Activated naive CD8-positive, alpha-beta T cell (primary cell): ENCODE data around the gene DBX1.

ENCODE experiments used
- H3K27ac Mint-ChIP-seq: one replicate; pipeline ENCODE4 v1.8.0; 2021; ENCODE audit warnings: mixed read lengths
- H3K27me3 Mint-ChIP-seq: one replicate; pipeline ENCODE4 v1.8.0; 2021; ENCODE audit warnings: mixed read lengths
- H3K36me3 Mint-ChIP-seq: one replicate; pipeline ENCODE4 v1.8.0; 2021; ENCODE audit warnings: mixed read lengths
- H3K4me1 Mint-ChIP-seq: one replicate; pipeline ENCODE4 v1.8.0; 2021; ENCODE audit warnings: low read depth, mixed read lengths
- H3K4me3 Mint-ChIP-seq: one replicate; pipeline ENCODE4 v1.8.0; 2021; ENCODE audit warnings: mild to moderate bottlenecking, mixed read lengths
- H3K9me3 Mint-ChIP-seq: one replicate; pipeline ENCODE4 v1.8.0; 2021; ENCODE audit warnings: low read depth, mixed read lengths

The DBX1 gene

DNA sequence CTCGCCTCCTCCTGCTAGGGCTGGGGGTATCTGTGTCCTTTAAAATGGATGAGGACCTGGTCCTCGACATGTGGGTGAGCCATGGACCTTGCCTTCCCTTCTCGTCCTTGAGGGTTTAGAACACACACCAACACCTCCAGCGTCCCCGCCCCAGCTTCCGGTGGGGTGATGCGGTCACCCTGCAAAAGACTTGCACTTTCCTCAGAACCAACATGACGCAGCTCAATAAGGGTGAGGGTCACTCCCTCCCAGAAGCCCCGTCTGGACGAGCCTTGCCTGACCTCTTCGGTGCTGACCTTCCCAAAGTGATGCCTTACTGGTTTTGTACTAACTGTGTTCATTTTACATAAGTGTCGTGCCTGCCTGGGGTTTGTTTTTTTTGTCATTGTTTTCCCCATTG is 41.0 kb downstream of the DBX1 start:
- no peaks in the 10 kb centered on the region for H3K4me1 Mint-ChIP-seq
- H3K27ac Mint-ChIP-seq: no peak overlapping the region
- H3K9me3 Mint-ChIP-seq: no peaks in the 10 kb centered on the region
- peaks cover 7% of the 10 kb centered on the region for H3K27me3 Mint-ChIP-seq
- peaks cover 2% of the 10 kb centered on the region for H3K36me3 Mint-ChIP-seq
- no peak overlapping the region for H3K4me3 Mint-ChIP-seq

- H3K4me3 Mint-ChIP-seq: no peak overlapping the region
Measured at GRCh38 chr11:20118209-20118608, 42.1 kb downstream of the DBX1 start.

DNA sequence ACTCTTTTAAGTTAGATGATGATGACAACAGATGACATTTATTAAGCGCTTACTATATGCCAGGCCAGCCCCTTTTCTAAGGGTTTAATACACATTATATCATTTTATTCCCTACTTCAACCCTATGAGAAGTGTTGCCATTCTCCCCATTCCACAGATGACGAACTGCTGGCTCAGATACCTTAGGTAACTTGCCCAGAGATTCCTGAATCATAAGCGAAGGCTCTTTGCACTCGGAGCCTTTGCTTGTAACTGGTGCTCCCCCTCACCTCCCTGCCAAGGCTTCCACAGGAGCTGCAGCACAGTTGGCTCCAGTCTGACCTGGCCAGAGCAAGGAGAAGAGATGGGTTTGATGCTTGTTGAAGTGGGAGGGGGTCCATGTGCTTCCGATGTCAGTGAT is 43.0 kb downstream of the DBX1 start:
- no peak overlapping the region for H3K27ac Mint-ChIP-seq
- H3K9me3 Mint-ChIP-seq: no peaks in the 10 kb centered on the region
- no peaks in the 10 kb centered on the region for H3K4me1 Mint-ChIP-seq
- H3K4me3 Mint-ChIP-seq: no peak overlapping the region
- peaks cover 2% of the 10 kb centered on the region for H3K36me3 Mint-ChIP-seq
- H3K27me3 Mint-ChIP-seq: peaks cover 9% of the 10 kb centered on the region

More at GRCh38 chr11:20118209-20118608, 42.1 kb downstream of the DBX1 start:
- Mint-ChIP-seq H3K27ac (no peak overlapping the region), H3K36me3 (peaks cover 2% of the 10 kb centered on the region), H3K4me1 (no peaks in the 10 kb centered on the region), H3K27me3 (peaks cover 7% of the 10 kb centered on the region), H3K9me3 (no peaks in the 10 kb centered on the region)

GRCh38 chr11:20116825-20117224 is 43.5 kb downstream of the DBX1 start:
- H3K36me3 Mint-ChIP-seq: peaks cover 2% of the 10 kb centered on the region
- no peak overlapping the region for H3K4me3 Mint-ChIP-seq
- H3K4me1 Mint-ChIP-seq: no peaks in the 10 kb centered on the region
- H3K9me3 Mint-ChIP-seq: no peaks in the 10 kb centered on the region
- H3K27me3 Mint-ChIP-seq: peaks cover 9% of the 10 kb centered on the region
- no peak overlapping the region for H3K27ac Mint-ChIP-seq

DNA sequence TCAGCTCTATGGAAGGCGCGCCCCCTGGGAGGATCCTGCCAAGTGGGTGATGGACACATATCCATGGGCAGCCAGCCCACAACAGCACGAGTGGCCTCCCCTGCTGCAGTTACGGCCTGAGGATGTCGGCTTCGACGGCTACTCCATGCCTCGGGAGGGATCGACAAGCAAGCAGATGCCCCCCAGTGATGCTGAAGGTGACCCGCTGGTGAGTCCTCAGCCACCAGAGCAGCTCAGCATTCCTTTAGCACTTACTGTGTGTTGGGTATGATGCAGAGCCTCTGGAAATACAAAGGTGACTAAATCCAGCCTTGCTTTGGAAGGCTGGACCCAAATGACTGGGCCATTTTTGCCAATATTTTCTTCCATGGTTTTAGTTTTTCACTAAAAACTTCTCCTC is 45.7 kb downstream of the DBX1 start:
- H3K36me3 Mint-ChIP-seq: peaks cover 2% of the 10 kb centered on the region
- peaks cover 4% of the 10 kb centered on the region for H3K27me3 Mint-ChIP-seq
- H3K4me1 Mint-ChIP-seq: no peaks in the 10 kb centered on the region
- H3K4me3 Mint-ChIP-seq: no peak overlapping the region
- no peaks in the 10 kb centered on the region for H3K9me3 Mint-ChIP-seq
- H3K27ac Mint-ChIP-seq: no peak overlapping the region

GRCh38 chr11:20113149-20113438 is 47.2 kb downstream of the DBX1 start:
- H3K27me3 Mint-ChIP-seq: peaks cover 4% of the 10 kb centered on the region
- no peak overlapping the region for H3K4me3 Mint-ChIP-seq
- H3K9me3 Mint-ChIP-seq: no peaks in the 10 kb centered on the region
- peaks cover 2% of the 10 kb centered on the region for H3K36me3 Mint-ChIP-seq
- H3K4me1 Mint-ChIP-seq: no peaks in the 10 kb centered on the region
- no peak overlapping the region for H3K27ac Mint-ChIP-seq

DNA sequence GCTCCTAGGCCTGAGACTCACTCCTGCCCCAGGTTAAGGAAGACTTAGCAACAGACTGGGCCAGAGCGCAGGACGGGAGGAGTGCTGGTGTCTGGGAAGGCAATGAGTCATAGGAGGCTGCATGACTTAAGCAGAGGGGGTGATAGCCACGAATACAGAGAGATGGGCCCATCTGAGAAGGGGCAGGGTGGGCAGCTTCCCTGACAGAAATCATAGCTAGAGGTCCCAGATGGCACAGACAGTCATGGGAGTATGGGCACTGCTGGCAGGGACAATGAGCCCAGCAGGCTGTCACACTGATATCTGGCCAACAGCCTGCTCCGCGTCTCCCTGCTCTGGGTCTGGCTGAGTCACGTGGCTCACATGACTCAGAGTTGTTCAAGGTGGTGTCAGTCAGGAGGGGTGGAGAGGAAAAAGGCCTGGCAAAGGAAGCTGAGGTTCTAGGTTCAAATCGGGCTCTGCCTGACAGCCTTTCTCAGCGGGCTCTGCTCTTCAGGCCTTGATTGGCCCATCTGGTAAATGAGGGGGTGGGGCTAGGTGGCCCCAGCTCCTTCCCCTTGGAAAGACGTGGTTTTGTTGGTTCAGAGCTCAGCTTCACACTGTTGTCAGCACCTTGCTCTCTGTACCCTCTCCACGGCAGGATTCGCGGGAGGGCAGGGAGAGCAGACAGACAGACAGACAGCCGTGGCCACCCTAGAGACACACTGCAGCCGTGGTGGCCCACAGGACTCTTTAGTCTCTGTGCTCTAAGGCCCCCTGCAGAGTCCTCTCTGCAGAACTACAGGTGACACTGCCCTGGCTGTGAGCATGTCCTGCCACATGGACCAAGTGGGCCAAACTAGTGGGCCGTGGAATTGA is 47.8 kb downstream of the DBX1 start:
- Mint-ChIP-seq H3K27me3 (peaks cover 4% of the 10 kb centered on the region), H3K27ac (no peak overlapping the region), H3K4me1 (no peaks in the 10 kb centered on the region), H3K9me3 (no peaks in the 10 kb centered on the region), H3K4me3 (no peak overlapping the region), H3K36me3 (peaks cover 2% of the 10 kb centered on the region)

GRCh38 chr11:20111871-20112270 is 48.4 kb downstream of the DBX1 start:
- no peak overlapping the region for H3K4me3 Mint-ChIP-seq
- H3K36me3 Mint-ChIP-seq: peaks cover 2% of the 10 kb centered on the region
- peaks cover 4% of the 10 kb centered on the region for H3K27me3 Mint-ChIP-seq
- H3K4me1 Mint-ChIP-seq: no peaks in the 10 kb centered on the region
- H3K9me3 Mint-ChIP-seq: no peaks in the 10 kb centered on the region
- no peak overlapping the region for H3K27ac Mint-ChIP-seq

- H3K4me1 Mint-ChIP-seq: no peaks in the 10 kb centered on the region
- peaks cover 4% of the 10 kb centered on the region for H3K27me3 Mint-ChIP-seq
- no peak overlapping the region for H3K4me3 Mint-ChIP-seq
- peaks cover 2% of the 10 kb centered on the region for H3K36me3 Mint-ChIP-seq
- H3K9me3 Mint-ChIP-seq: no peaks in the 10 kb centered on the region
- H3K27ac Mint-ChIP-seq: no peak overlapping the region
Measured at GRCh38 chr11:20110908-20111669, 49.2 kb downstream of the DBX1 start.

- no peak overlapping the region for H3K27ac Mint-ChIP-seq
- H3K4me1 Mint-ChIP-seq: no peaks in the 10 kb centered on the region
- peaks cover 1% of the 10 kb centered on the region for H3K36me3 Mint-ChIP-seq
- no peaks in the 10 kb centered on the region for H3K9me3 Mint-ChIP-seq
- no peak overlapping the region for H3K4me3 Mint-ChIP-seq
- peaks cover 3% of the 10 kb centered on the region for H3K27me3 Mint-ChIP-seq
Measured at GRCh38 chr11:20109731-20110445, 50.4 kb downstream of the DBX1 start.
